Naive B cell (primary cell): Measurements from ENCODE around the gene FAM50A. TPM values are rescaled to one million over a fixed set of nuclear protein-coding genes. Genes with fewer than 3 reads are reported as not detected.
"Not testable (repeated sequence)": the region's sequence is repeated elsewhere in the genome, so short reads cannot be mapped to it uniquely, and the experiment has no call there.

ENCODE experiments used
- ATAC-seq, 2 donors: fragments of 150-1000 bp; cut with Tn5 transposase; 2 replicates each; pipeline ENCODE4 v1.10.0; 2021; ENCODE audit warnings: low read depth in 2 of 2, mild to moderate bottlenecking in 2 of 2, moderate library complexity in 2 of 2
- DNase-seq: peaks from one replicate; pipeline ENCODE4 v3.0.0; 2022
- H3K27ac Mint-ChIP-seq, 6 donors: one replicate each; pipeline ENCODE4 v1.8.0; 2020 to 2022; ENCODE audit warnings: mild to moderate bottlenecking in 6 of 6, mixed read lengths in 6 of 6, moderate library complexity in 5 of 6, inconsistent platforms in 2 of 6
- H3K27me3 Mint-ChIP-seq, 3 donors: one replicate each; pipeline ENCODE4 v1.8.0; 2021 to 2022; ENCODE audit warnings: mixed read lengths in 3 of 3, mild to moderate bottlenecking in 1 of 3
- H3K36me3 Mint-ChIP-seq, 2 donors: one replicate each; pipeline ENCODE4 v1.8.0; 2020 to 2022; ENCODE audit warnings: mixed read lengths in 2 of 2, inconsistent platforms in 1 of 2, mild to moderate bottlenecking in 1 of 2
- H3K4me1 Mint-ChIP-seq, 3 donors: one replicate each; pipeline ENCODE4 v1.8.0; 2020 to 2022; ENCODE audit warnings: mixed read lengths in 3 of 3, inconsistent platforms in 1 of 3, mild to moderate bottlenecking in 1 of 3, moderate library complexity in 1 of 3
- H3K4me3 Mint-ChIP-seq, 8 donors: one replicate each; pipeline ENCODE4 v1.8.0; 2020 to 2022; ENCODE audit warnings: mild to moderate bottlenecking in 8 of 8, mixed read lengths in 8 of 8, moderate library complexity in 8 of 8, inconsistent platforms in 2 of 8
- H3K9me3 Mint-ChIP-seq, 7 donors: one replicate each; pipeline ENCODE4 v1.8.0; 2020 to 2022; ENCODE audit warnings: mixed read lengths in 7 of 7, mild to moderate bottlenecking in 5 of 7, inconsistent platforms in 2 of 7, moderate library complexity in 1 of 7
- polyA plus RNA-seq, 6 donors: library from polyadenylated mRNA; unstranded; fragments of 300-500 nt; fragmentation: Illumina TruSeq; gene quantifications; one replicate each; pipeline ENCODE4 v1.2.3, GENCODE V29; 2021; ENCODE audit warnings: low read depth in 6 of 6

Gene FAM50A, protein sequence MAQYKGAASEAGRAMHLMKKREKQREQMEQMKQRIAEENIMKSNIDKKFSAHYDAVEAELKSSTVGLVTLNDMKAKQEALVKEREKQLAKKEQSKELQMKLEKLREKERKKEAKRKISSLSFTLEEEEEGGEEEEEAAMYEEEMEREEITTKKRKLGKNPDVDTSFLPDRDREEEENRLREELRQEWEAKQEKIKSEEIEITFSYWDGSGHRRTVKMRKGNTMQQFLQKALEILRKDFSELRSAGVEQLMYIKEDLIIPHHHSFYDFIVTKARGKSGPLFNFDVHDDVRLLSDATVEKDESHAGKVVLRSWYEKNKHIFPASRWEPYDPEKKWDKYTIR
- polyA plus RNA-seq = 10 to 100 TPM; 23.8 to 35.2 (median 28.2) TPM

DNA sequence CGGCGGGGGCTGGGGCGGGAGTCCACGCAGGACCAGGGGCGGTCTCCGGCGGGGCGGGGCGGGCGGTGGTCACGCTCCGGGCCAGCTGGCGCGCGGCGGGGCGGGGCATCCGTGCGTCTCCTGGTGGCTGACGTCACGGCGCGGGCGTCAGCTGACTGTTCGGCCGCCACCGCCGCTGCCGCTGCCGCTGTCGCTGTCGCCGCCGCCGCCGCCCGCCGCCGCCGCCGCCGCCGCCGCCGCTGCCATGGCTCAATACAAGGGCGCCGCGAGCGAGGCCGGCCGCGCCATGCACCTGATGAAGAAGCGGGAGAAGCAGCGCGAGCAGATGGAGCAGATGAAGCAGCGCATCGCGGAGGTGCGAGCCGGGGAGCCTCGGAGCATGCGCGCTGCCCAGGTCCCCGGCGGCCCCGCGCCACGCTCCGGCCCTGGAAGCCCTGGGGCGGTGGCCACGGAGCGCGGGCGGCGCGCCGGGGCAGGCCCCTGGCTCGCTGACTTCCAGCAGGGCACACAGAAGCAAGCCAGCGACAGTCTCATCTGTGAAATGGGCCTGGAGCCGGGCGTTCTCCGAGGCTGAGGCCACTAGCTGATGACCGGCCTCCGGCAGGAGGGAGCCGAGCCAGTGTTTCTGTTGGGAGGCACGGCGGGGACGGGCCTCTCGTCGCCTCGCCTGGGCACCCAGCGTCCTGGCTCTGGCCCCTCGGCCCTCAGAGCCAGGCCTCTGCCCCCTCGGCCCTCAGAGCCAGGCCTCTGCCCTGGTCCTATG, at the start of gene FAM50A:
Gene FAM50A, plus strand, starts transcription at position 150 of the 763 bp plus-strand sequence. Its CDS starts 95 bp downstream, at position 245.
- Mint-ChIP-seq H3K4me3 (peak within 1 kb of the TSS; percentile 75 to 90 (median 84)), H3K4me1 (peaks cover 5 to 15% (median 13%) of the 10 kb centered on the region in 3 donors), H3K27ac (peak within 1 kb of the TSS; percentile 69 to 96 (median 94)), H3K36me3 (no peaks in the 10 kb centered on the region), H3K9me3 (no peaks in the 10 kb centered on the region), H3K27me3 (no peaks in the 10 kb centered on the region)
- peak; percentile 85 to 90 for ATAC-seq
- peak; percentile 79 for DNase-seq

DNA sequence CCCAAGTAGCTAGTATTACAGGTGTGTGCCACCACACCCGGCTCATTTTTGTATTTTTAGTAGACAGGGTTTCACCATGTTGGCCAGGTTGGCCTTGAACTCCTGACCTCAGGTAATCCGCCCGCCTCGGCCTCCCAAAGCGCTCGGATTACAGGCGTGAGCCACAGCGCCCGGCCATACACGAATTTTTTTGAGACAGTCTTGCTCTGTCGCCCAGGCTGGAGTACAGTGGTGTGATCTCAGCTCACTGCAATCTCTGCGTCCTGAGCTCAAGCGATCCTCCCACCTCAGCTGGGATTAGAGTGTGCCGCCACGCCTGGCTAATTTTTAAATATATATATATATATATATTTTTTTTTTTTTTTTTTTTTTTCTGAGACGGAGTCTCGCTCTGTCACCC, 47.6 kb upstream of the FAM50A start:
- peak overlapping the region in 7 of 8 donors; percentile 41 to 99 (median 96) for H3K4me3 Mint-ChIP-seq
- peaks cover 14 to 26% (median 14%) of the 10 kb centered on the region in 3 donors for H3K4me1 Mint-ChIP-seq

DNA sequence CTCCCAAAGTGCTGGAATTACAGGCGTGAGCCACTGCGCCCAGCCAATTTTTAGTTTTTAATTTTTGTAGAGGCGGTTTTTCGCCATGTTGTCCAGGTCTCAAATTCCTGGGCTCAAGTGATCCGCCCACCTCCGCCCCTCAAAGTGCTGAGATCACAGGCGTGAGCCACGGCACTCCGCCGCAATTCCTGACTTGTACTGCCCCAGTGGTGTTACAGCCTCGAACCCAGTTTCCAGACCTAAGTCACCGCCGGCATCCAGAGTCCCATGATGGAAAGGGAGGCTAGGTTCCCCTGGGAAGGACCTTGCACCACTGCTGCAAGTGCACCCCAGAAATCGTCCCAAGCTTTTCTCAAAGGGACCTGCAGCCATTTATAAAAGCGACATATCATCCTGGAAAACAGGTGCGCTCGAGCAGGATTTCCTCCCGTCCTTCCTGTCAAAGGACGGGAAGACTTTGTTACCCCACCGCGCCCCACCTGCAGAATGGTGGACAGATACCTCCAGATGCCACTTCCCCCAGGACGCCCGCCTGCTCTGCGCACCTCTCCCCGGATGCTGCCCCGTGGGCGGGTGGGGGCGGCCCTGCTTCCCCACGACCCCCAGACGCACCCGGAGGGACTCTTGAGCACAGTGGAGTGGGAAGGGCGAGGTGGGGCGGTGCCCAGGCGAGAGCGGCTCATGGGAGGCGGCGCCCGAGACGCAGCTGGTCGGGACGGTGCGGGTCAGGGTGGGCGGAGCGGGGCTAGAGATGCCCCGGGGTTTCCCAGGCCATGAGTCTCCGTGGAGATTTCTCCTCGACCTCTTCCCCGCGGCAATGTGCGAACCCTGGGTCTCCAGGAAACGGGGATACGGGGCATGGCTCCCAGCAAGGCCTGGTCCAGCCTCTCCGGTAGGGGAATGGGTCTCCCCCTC, 46.7 kb upstream of the FAM50A start:
- Mint-ChIP-seq H3K27me3 (no peaks in the 10 kb centered on the region), H3K36me3 (peaks cover 17 to 21% of the 10 kb centered on the region in 2 donors), H3K9me3 (peaks cover 0 to 8% (median 0%) of the 10 kb centered on the region in 7 donors), H3K4me3 (peak overlapping the region; percentile 95 to 100 (median 98)), H3K27ac (peak overlapping the region; percentile 98 to 100 (median 99)), H3K4me1 (peaks cover 14 to 26% (median 14%) of the 10 kb centered on the region in 3 donors)
- peak; percentile 71 for DNase-seq
- peak; percentile 61 to 63 for ATAC-seq

More for the DNA sequence above, 47.6 kb upstream of the FAM50A start:
- not testable (repeated sequence) for DNase-seq, H3K9me3 Mint-ChIP-seq, ATAC-seq, H3K27me3 Mint-ChIP-seq
- Mint-ChIP-seq H3K36me3 (peaks cover 17 to 21% of the 10 kb centered on the region in 2 donors), H3K27ac (peak overlapping the region in 2 of 6 donors; percentile 15 to 47)

DNA sequence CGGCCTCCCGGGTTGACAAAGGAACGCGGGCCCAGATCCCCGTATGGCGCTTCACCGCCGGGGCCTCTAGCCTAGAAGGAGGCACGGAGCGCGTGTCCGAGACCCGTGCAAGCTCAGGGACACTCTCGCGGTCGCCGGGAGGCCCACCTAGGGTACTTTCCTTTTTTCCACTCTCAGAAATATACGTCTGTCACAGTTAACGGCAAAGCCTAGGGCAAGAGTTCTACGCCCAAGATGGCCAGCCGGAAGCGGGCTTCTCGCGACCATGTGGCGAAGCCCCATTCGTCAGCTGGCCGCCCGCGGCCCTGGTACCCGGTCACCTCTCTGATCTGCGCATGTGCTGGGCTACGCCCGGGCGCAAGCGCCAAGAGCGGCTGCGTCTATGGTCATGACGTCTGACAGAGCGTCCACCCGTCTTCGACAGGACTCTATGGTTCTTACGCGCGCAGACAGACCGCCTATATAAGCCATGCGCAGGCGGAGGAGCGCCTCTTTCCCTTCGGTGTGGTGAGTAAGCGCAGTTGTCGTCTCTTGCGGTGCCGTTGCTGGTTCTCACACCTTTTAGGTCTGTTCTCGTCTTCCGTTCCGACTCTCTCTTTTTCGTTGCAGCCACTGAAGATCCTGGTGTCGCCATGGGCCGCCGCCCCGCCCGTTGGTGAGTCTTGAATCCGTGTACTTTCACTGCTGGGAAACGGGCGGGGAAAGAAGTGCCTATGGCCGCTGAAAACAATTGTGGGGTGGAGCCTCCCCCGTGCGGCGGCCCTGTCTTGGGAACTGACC, 45.9 kb upstream of the FAM50A start, which contains the start of gene RPL10:
Gene RPL10, plus strand, starts transcription at position 490 of the 780 bp plus-strand sequence. Its CDS starts 143 bp downstream, at position 633.
- peaks cover 0 to 8% (median 0%) of the 10 kb centered on the region in 7 donors for H3K9me3 Mint-ChIP-seq
- H3K27me3 Mint-ChIP-seq = no peaks in the 10 kb centered on the region
- DNase-seq (peak; percentile 89), ATAC-seq (peak; percentile 72 to 75)
- peaks cover 17 to 21% of the 10 kb centered on the region in 2 donors for H3K36me3 Mint-ChIP-seq
- H3K4me3 Mint-ChIP-seq = peak within 1 kb of the TSS; percentile 95 to 100 (median 98)
- peak within 1 kb of the TSS; percentile 98 to 100 (median 99) for H3K27ac Mint-ChIP-seq
- peaks cover 14 to 26% (median 14%) of the 10 kb centered on the region in 3 donors for H3K4me1 Mint-ChIP-seq

DNA sequence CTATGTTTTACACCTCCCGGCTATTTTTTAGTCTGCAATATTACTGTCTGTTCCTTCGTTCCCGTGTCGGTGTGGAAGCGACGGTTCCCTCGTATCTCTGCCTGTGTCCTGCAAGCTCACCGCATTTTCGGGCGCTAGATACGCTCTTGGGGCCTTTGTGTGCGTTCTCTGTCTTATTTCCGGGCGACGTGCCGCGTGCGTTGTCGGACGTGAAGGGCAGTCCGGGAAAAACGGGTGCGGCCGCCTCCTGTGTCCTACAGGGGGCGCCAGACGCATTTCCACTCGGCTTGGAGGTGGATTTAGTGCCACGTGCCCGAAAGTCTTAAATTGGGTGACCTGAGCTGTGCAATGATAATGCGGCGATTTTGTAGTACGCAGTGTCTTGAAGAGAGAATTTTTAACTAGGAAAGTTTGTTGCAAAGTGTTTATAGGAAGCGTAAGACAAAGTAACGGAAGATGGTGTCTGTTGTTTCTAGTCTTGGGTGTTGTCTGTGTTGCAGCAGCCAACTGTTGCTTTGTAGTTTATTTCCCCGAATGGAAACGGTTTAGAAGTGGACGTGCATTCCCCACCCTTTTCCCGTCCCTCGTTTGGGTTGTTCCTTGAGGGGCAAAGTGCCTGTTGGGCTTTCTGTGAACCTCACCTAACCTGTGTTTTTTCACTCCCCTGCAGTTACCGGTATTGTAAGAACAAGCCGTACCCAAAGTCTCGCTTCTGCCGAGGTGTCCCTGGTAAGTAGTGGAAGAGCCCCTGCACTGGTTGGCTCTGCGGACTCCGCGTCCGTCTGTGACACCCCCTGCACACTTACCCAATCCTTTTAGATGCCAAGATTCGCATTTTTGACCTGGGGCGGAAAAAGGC, 45.0 kb upstream of the FAM50A start:
- peak overlapping the region; percentile 95 to 100 (median 98) for H3K4me3 Mint-ChIP-seq
- peaks cover 0 to 8% (median 0%) of the 10 kb centered on the region in 7 donors for H3K9me3 Mint-ChIP-seq
- H3K27ac Mint-ChIP-seq = peak overlapping the region; percentile 98 to 100 (median 99)
- H3K4me1 Mint-ChIP-seq = peaks cover 14 to 26% (median 14%) of the 10 kb centered on the region in 3 donors
- ATAC-seq (peak; percentile 45 to 49), DNase-seq (peak; percentile 77)
- no peaks in the 10 kb centered on the region for H3K27me3 Mint-ChIP-seq
- peaks cover 17 to 21% of the 10 kb centered on the region in 2 donors for H3K36me3 Mint-ChIP-seq

DNA sequence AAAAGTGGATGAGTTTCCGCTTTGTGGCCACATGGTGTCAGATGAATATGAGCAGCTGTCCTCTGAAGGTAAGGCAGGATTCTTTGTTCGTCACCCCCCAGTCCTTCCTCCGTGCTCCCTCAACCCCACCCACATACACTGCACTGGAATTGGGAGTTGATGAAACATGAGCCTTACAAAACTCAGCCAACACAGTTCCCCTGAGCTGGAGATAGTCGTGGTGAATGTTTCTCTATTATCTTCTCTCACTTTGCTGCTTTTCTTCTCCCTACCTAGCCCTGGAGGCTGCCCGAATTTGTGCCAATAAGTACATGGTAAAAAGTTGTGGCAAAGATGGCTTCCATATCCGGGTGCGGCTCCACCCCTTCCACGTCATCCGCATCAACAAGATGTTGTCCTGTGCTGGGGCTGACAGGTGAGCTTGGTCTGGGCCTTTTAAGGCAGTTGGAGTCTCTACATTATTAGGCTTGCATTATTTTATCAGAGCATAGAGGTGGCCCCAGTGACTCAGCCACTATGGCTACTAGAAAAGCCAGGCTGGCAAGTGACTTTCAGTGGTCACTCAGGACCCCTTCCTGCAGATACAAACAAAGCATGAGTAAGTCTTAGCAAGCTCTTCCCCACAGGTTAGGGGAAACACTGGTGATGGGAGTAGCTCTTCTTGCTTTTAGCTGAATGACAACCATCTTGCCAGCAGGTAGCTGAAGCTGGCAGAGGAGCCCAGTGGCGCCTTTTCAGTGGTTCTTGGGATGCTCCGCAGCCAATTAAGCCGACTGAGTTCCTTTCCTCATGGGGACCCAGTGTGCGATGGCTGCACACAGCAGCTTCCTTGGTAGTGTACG, 44.2 kb upstream of the FAM50A start:
- H3K4me3 Mint-ChIP-seq = peak overlapping the region; percentile 95 to 100 (median 98)
- DNase-seq (no peak), ATAC-seq (no peak)
- H3K27me3 Mint-ChIP-seq = no peaks in the 10 kb centered on the region
- peaks cover 0 to 8% (median 0%) of the 10 kb centered on the region in 7 donors for H3K9me3 Mint-ChIP-seq
- H3K4me1 Mint-ChIP-seq = peaks cover 14 to 26% (median 14%) of the 10 kb centered on the region in 3 donors
- peaks cover 17 to 21% of the 10 kb centered on the region in 2 donors for H3K36me3 Mint-ChIP-seq
- H3K27ac Mint-ChIP-seq = peak overlapping the region; percentile 41 to 100 (median 88)

DNA sequence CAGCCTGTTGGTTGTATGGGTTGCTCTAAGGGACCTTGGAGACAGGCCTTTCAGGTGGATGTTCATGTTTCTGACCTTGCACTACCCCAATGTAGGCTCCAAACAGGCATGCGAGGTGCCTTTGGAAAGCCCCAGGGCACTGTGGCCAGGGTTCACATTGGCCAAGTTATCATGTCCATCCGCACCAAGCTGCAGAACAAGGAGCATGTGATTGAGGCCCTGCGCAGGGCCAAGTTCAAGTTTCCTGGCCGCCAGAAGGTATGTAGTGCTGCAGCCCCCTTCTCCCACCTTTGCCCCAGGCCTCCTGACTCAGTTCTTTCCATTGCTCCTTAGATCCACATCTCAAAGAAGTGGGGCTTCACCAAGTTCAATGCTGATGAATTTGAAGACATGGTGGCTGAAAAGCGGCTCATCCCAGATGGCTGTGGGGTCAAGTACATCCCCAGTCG, 43.5 kb upstream of the FAM50A start:
- Mint-ChIP-seq H3K4me3 (peak overlapping the region in 4 of 8 donors; percentile 95 to 100 (median 98)), H3K4me1 (peaks cover 14 to 26% (median 14%) of the 10 kb centered on the region in 3 donors), H3K27ac (peak overlapping the region in 3 of 6 donors; percentile 41 to 74 (median 73)), H3K36me3 (peaks cover 17 to 21% of the 10 kb centered on the region in 2 donors)
- ATAC-seq, H3K9me3 Mint-ChIP-seq, DNase-seq, H3K27me3 Mint-ChIP-seq: not testable (repeated sequence)

DNA sequence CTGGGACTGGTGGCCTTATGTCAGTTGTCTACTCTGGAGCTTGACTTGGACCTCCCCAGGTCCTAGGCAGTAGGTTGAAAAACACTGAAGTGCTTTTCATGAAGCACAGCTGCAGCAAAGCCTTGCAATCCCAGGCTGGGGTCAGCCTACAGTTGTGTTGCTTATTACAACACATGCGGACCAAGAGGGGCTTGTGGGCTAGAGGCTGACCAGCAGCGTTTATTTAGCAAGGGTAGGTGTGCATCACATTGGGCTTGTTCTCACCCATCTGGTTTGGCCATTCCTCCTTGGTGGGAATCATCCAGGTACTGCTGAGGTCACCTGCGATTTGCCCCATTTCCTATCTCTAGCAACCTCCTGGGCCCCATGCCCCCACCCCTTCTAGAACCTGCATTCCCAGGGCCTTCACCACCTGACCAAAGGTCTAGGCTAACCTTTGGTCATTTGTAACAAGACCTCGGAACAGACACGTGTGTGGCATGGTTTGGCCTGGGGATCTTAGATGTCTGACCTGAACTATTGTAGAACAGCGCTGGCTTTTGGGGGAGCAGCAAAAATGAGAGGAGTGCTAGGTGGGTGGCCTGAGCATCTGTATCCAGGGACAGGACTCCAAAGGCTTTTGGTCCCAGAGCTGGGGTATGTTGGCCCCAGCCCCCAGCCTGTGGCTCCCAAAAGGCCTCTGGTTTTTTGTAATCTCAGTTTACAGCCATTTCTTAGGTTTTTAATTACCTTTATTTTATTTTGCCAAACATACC, 42.7 kb upstream of the FAM50A start:
- H3K4me1 Mint-ChIP-seq = peaks cover 14 to 26% (median 14%) of the 10 kb centered on the region in 3 donors
- peak overlapping the region in 5 of 8 donors; percentile 10 to 100 (median 53) for H3K4me3 Mint-ChIP-seq
- DNase-seq = no peak
- ATAC-seq = no peak
- peak overlapping the region in 3 of 6 donors; percentile 36 to 73 (median 73) for H3K27ac Mint-ChIP-seq
- peaks cover 17 to 21% of the 10 kb centered on the region in 2 donors for H3K36me3 Mint-ChIP-seq
- H3K27me3 Mint-ChIP-seq = no peaks in the 10 kb centered on the region
- peaks cover 0 to 8% (median 0%) of the 10 kb centered on the region in 7 donors for H3K9me3 Mint-ChIP-seq

DNA sequence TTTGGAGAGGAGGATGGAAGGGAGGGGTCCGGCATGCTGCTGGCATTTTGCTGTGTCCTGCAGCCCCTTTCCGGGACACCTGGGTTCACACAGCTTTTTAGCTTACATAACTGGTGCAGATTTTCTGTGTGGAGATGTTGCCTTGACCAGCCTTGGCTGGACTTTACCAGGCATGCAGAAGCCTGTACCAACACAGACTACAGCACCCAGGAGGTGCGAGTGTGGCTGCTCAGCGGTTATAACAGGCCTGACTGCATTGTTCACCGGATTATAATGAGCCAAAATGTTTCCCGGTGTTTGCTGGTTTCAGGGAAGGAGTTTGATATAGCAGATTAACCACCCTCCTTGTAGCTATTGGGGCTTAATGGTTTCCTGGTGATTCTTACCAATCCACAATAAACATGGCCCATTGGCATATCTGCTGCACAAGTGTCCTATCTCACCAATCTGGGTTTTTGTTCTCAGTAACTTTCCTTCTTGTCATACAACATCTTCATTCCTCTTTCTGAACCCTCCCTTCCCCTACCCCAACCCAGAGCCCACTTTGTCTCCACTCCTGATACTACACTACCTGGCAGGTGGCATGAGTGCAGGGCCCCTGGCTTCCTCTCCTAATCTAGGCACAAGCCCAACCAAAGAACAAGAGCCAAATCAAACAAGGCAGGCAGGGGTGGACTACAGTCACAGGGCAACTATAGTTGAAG, 41.9 kb upstream of the FAM50A start:
- peak overlapping the region in 2 of 8 donors; percentile 40 to 100 for H3K4me3 Mint-ChIP-seq
- peak overlapping the region in 3 of 6 donors; percentile 56 to 79 (median 59) for H3K27ac Mint-ChIP-seq
- no peak for DNase-seq
- no peak for ATAC-seq
- H3K36me3 Mint-ChIP-seq = peaks cover 17 to 21% of the 10 kb centered on the region in 2 donors
- peaks cover 0 to 8% (median 0%) of the 10 kb centered on the region in 7 donors for H3K9me3 Mint-ChIP-seq
- H3K4me1 Mint-ChIP-seq = peaks cover 14 to 23% (median 14%) of the 10 kb centered on the region in 3 donors
- no peaks in the 10 kb centered on the region for H3K27me3 Mint-ChIP-seq
